Right lobe of liver (tissue), 6 donors: ENCODE results near the gene KCTD2. TPM values are rescaled to one million over a fixed set of nuclear protein-coding genes. Genes with fewer than 3 reads are reported as not detected.
"Not testable (repeated sequence)": the region's sequence is repeated elsewhere in the genome, so short reads cannot be mapped to it uniquely, and the experiment has no call there.

ENCODE experiments used
- ATAC-seq, 4 donors: fragments of 200-7000 bp; cut with Tn5 transposase; one replicate each; pipeline ENCODE4 v1.9.1; 2020; ENCODE audit warnings: mild to moderate bottlenecking in 4 of 4, moderate library complexity in 4 of 4
- DNase-seq, 3 donors: peaks; one replicate each; pipeline ENCODE4 v3.0.0-alpha.2; 2020
- H3K27ac ChIP-seq, 3 donors: fragments of 200-600 bp; one replicate each; pipeline ENCODE4 v1.8.0; 2022
- H3K27me3 ChIP-seq, 2 donors: fragments of 200-600 bp; one replicate each; pipeline ENCODE4 v1.8.0; 2022
- H3K36me3 ChIP-seq, 4 donors: fragments of 200-600 bp; sonication (generic) in 1 of 4; one replicate each; pipeline versions ENCODE4 v1.5.1 to v1.8.0; 2017 to 2022; ENCODE audit warnings: control low read depth in 1 of 4
- H3K4me1 ChIP-seq, 4 donors: fragments of 200-600 bp; sonication (generic) in 1 of 4; one replicate each; pipeline versions ENCODE4 v1.5.1 to v1.8.0; 2017 to 2022; ENCODE audit warnings: control low read depth in 1 of 4
- H3K4me3 ChIP-seq, 3 donors: fragments of 200-600 bp; one replicate each; pipeline ENCODE4 v1.8.0; 2022
- H3K9me3 ChIP-seq, 4 donors: fragments of 200-600 bp; sonication (generic) in 1 of 4; one replicate each; pipeline versions ENCODE4 v1.5.1 to v1.8.0; 2017 to 2022; ENCODE audit warnings: control low read depth in 1 of 4
- CTCF ChIP-seq, 4 donors: fragments of 200-600 bp in 3 of 4; fragments of 450-650 bp in 1 of 4; IDR thresholded peaks; one replicate each; pipeline versions ENCODE4 v1.5.1 to v1.8.0; 2016 to 2022; ENCODE audit warnings: antibody characterized with exemption in 4 of 4, mild to moderate bottlenecking in 2 of 4
- POLR2A ChIP-seq: fragments of 450-650 bp; IDR thresholded peaks from one replicate; pipeline ENCODE4 v1.6.1; 2017; ENCODE audit warnings: antibody characterized with exemption, mild to moderate bottlenecking
- WGBS: methylation state at CpG from one replicate; pipeline ENCODE4 v1.1.6; 2018; ENCODE audit warnings: low coverage, low lambda C conversion rate; ENCODE audit not compliant: insufficient coverage; ENCODE audit errors: missing lambda C conversion rate; 5-methylcytosine and 5-hydroxymethylcytosine counted together
- intact Hi-C, 2 donors: fragments of 100-400 bp; cut with DNase I; formaldehyde crosslinking; loops; one replicate each; pipeline versions ENCODE4 v1.11.2 to v1.14.1; 2022
- total RNA-seq, 6 experiments: library from RNA; depleted of rRNA in 2 of 6; stranded (reverse); fragments of >200 nt in 2 of 6; fragmentation: NEBNext Ultra II Directional in 3 of 6; extraction: Animal tissue kit (Norgen Biotek cat#: 25700) in 3 of 6; gene quantifications; one replicate each; pipeline versions ENCODE4 v1.1.0 to v1.2.4, GENCODE V29; 2016 to 2023
- donor health status: DM: no; HTN: yes; CAD: no.
- donor health status: DM: no; HTN: no; CAD: no.
- donor health status: DM: no; HTN: no; CAD: no.
- donor health status: DM: no; HTN: yes; CAD: no.
- donor health status: DM: no; HTN: yes; CAD: no.

The KCTD2 gene
- total RNA-seq, 6 experiments from 2014 or later: 7.2 to 10.3 (median 8.1) TPM

GRCh38 chr17:75019146-75019545 lies 27.9 kb upstream of the KCTD2 start:
- 91% methylated on average over 4 of the region's 5 CpGs for WGBS
- H3K27me3 ChIP-seq: no peaks in the 10 kb centered on the region
- no peaks in the 10 kb centered on the region for H3K9me3 ChIP-seq
- ATAC-seq (no peak), DNase-seq (no peak)
- intact Hi-C loops: no loop called here
- H3K4me3 ChIP-seq: no peak overlapping the region
- H3K27ac ChIP-seq: no peak overlapping the region
- TF ChIP-seq CTCF (IDR thresholded peaks at IDR 0.05): no peak
- H3K4me1 ChIP-seq: no peaks in the 10 kb centered on the region
- peaks cover 0 to 22% (median 9%) of the 10 kb centered on the region in 4 donors for H3K36me3 ChIP-seq

GRCh38 chr17:75019710-75020109 lies 27.3 kb upstream of the KCTD2 start:
- Histone ChIP-seq H3K4me3 (no peak overlapping the region), H3K36me3 (peaks cover 0 to 22% (median 9%) of the 10 kb centered on the region in 4 donors), H3K4me1 (no peaks in the 10 kb centered on the region), H3K27ac (no peak overlapping the region), H3K27me3 (no peaks in the 10 kb centered on the region), H3K9me3 (no peaks in the 10 kb centered on the region)
- 90% methylated on average over 3 of the region's 3 CpGs for WGBS
- no peak for DNase-seq
- no peak for ATAC-seq
- intact Hi-C loops: no loop called here
- no peak for TF ChIP-seq POLR2A
- TF ChIP-seq CTCF (IDR thresholded peaks at IDR 0.05): no peak

- WGBS: 92% methylated on average over 14 of the region's 19 CpGs
- Histone ChIP-seq H3K4me3 (no peak overlapping the region), H3K9me3 (no peaks in the 10 kb centered on the region), H3K4me1 (no peaks in the 10 kb centered on the region), H3K36me3 (peaks cover 0 to 22% (median 9%) of the 10 kb centered on the region in 4 donors), H3K27ac (no peak overlapping the region), H3K27me3 (no peaks in the 10 kb centered on the region)
- intact Hi-C loops: no loop called here
- DNase-seq (no peak), ATAC-seq (no peak)
- no peak for TF ChIP-seq CTCF (IDR thresholded peaks at IDR 0.05)
- no peak for TF ChIP-seq POLR2A
These were observed 26.5 kb upstream of the KCTD2 start for GRCh38 chr17:75020331-75021110.

- intact Hi-C loops: no loop called here
- Histone ChIP-seq H3K36me3 (peaks cover 0 to 20% (median 9%) of the 10 kb centered on the region in 4 donors), H3K9me3 (no peaks in the 10 kb centered on the region), H3K4me3 (no peak overlapping the region), H3K27ac (no peak overlapping the region), H3K4me1 (no peaks in the 10 kb centered on the region), H3K27me3 (no peaks in the 10 kb centered on the region)
- 56% methylated on average over 3 of the region's 10 CpGs for WGBS
- ATAC-seq (no peak), DNase-seq (no peak)
- TF ChIP-seq CTCF (IDR thresholded peaks at IDR 0.05) (no peak), POLR2A (no peak)
These were observed 22.2 kb upstream of the KCTD2 start for GRCh38 chr17:75024686-75025397.

GRCh38 chr17:75025398-75025734 lies 21.7 kb upstream of the KCTD2 start:
- H3K36me3 ChIP-seq: peaks cover 0 to 15% (median 7%) of the 10 kb centered on the region in 4 donors
- H3K9me3 ChIP-seq, DNase-seq, H3K27ac ChIP-seq, ATAC-seq, H3K4me3 ChIP-seq, intact Hi-C loops, H3K4me1 ChIP-seq, H3K27me3 ChIP-seq: not testable (repeated sequence)
- WGBS: 61% methylated on average over 7 of the region's 9 CpGs

GRCh38 chr17:75026650-75027049 lies 20.4 kb upstream of the KCTD2 start:
- H3K27me3 ChIP-seq, ATAC-seq, H3K4me1 ChIP-seq, H3K36me3 ChIP-seq, H3K27ac ChIP-seq, H3K4me3 ChIP-seq, intact Hi-C loops, H3K9me3 ChIP-seq, DNase-seq: not testable (repeated sequence)
- 65% methylated on average over 2 of the region's 2 CpGs for WGBS
